NB4 (cell line): Measurements from ENCODE around the gene MICU1.
A peak's percentile ranks its signal among the peaks of the same experiment; 100 is the strongest.

Source experiments
- DNase-seq: peaks from one replicate; pipeline ENCODE4 v3.0.0; 2010; ENCODE audit warnings: low read depth
- H3K4me3 ChIP-seq: one replicate; pipeline ENCODE4 v1.5.1; 2011; ENCODE audit warnings: mild to moderate bottlenecking, low read depth, low read length, moderate library complexity
- MAX ChIP-seq: IDR thresholded peaks from 2 replicates; pipeline ENCODE4 v1.6.1; 2011; ENCODE audit warnings: low read depth, low read length
- MYC ChIP-seq: IDR thresholded peaks from 2 replicates; pipeline ENCODE4 v1.6.1; 2011; ENCODE audit warnings: low read depth, low read length
- POLR2A ChIP-seq: IDR thresholded peaks from 2 replicates; pipeline ENCODE4 v1.6.1; 2011; ENCODE audit warnings: mild to moderate bottlenecking; ENCODE audit not compliant: insufficient read length; ENCODE audit errors: extremely low read depth
- TF ChIP-seq, protein P1 (sequence below): IDR thresholded peaks from one replicate; pipeline ENCODE4 v1.5.1; 2012; ENCODE audit warnings: low read depth, low read length

Gene MICU1

DNA sequence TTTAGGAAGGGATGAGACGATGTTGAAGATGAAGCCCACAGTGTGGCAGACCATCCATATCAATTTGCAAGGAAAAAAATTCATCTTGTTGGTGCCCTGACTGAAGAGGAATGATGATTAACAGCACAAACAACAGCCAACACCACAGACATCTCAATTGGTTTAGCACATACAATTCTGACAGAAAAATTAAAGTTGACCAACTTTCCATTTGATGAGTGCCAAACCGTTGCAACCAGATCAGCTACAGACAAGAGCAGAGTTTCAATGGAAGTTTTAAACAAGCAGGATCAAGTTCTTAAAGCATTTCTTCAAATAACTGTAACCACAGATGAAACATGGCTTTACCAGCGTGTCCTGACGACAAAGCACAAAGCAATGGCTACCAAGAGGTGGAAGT, 138.8 kb downstream of the MICU1 start:
- no peak overlapping the region for H3K4me3 ChIP-seq
- TF ChIP-seq POLR2A (no peak), MAX (no peak), MYC (no peak)
- TF ChIP-seq, protein P1, sequence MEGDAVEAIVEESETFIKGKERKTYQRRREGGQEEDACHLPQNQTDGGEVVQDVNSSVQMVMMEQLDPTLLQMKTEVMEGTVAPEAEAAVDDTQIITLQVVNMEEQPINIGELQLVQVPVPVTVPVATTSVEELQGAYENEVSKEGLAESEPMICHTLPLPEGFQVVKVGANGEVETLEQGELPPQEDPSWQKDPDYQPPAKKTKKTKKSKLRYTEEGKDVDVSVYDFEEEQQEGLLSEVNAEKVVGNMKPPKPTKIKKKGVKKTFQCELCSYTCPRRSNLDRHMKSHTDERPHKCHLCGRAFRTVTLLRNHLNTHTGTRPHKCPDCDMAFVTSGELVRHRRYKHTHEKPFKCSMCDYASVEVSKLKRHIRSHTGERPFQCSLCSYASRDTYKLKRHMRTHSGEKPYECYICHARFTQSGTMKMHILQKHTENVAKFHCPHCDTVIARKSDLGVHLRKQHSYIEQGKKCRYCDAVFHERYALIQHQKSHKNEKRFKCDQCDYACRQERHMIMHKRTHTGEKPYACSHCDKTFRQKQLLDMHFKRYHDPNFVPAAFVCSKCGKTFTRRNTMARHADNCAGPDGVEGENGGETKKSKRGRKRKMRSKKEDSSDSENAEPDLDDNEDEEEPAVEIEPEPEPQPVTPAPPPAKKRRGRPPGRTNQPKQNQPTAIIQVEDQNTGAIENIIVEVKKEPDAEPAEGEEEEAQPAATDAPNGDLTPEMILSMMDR: no peak
- DNase-seq: no peak

DNA sequence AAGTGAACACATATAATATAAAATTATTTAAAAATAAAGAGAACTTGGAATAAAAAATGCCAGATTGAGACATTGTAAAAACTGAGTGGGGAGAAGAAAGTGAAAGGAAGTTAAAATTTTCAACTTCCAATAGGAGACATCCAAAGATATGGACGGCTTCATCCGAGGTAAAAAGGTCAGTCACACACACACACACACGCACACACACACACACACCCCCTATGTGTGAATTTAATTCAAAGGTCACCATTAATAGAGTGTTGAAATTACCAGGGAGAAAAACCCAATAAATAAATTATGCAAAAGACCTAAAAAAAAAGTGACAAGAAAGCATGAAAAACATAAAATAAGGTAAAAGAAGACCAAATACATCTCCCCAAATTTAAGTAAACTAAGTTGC, 140.2 kb downstream of the MICU1 start:
- no peak for DNase-seq
- H3K4me3 ChIP-seq: no peak overlapping the region
- TF ChIP-seq, protein P1: no peak
- TF ChIP-seq MAX (no peak), MYC (no peak), POLR2A (no peak)

- H3K4me3 ChIP-seq: no peak overlapping the region
- TF ChIP-seq POLR2A (no peak), MYC (no peak), MAX (no peak)
- TF ChIP-seq, protein P1: no peak
- no peak for DNase-seq
Measured at GRCh38 chr10:72484521-72484920, 141.4 kb downstream of the MICU1 start.

DNA sequence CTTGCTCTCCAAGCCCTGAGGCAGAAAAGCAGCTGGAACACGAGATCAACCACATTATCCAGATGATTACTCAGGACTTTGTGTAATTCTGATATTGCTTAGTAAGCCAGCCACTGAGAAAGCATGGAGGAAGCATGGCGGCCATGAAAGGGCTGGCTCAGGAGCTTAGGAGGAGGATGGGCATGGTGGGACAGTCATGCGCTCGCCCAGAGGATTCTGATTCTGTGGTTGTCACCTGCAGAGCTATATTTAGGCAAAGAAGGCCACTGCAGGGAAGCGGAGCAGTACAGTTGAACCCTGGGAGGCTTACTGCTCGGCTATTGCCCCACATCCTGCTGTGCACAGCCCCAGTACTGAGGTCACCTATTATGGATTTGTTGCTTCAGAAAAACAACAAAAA, 142.4 kb downstream of the MICU1 start:
- peak; percentile 95 for TF ChIP-seq MYC
- TF ChIP-seq, protein P1: no peak
- TF ChIP-seq POLR2A: no peak
- TF ChIP-seq MAX: peak; percentile 90
- DNase-seq: peak; percentile 98
- peak overlapping the region; percentile 3 for H3K4me3 ChIP-seq

DNA sequence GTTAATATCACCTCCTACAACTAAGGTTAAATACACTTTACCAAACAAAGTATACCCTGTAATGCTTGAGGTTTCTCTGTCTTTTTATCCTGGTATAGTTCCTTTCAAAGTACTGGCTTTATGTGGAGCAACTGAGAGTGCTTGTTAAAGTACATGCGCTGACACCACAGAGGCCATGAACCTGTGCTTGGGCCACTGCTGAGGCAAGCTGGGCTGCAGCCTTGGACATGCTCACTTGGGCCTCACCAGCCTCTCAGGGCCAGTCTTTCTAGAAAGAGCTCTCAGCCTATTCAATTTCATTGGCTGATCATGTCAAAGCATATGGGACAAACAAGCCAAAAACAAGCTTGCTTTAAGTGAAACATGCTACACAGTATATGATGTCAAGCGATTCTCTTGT, 145.0 kb downstream of the MICU1 start:
- TF ChIP-seq MAX: no peak
- TF ChIP-seq, protein P1: no peak
- TF ChIP-seq POLR2A: no peak
- no peak overlapping the region for H3K4me3 ChIP-seq
- DNase-seq: no peak

GRCh38 chr10:72477463-72477862, 148.4 kb downstream of the MICU1 start:
- no peak for DNase-seq
- TF ChIP-seq, protein P1: no peak
- no peak for TF ChIP-seq POLR2A
- no peak overlapping the region for H3K4me3 ChIP-seq
